EL (cell line): ENCODE data around the gene BCAR3.
"Not testable (repeated sequence)": the region's sequence is repeated elsewhere in the genome, so short reads cannot be mapped to it uniquely, and the experiment has no call there.

Source experiments
- DNase-seq: peaks from one replicate; pipeline ENCODE4 v3.0.0-alpha.2; 2016

BCAR3 gene

GRCh38 chr1:93687542-93687941, 5.9 kb upstream of the BCAR3 start:
- no peak for DNase-seq

GRCh38 chr1:93686504-93687250, 5.0 kb upstream of the BCAR3 start:
- DNase-seq, result no peak

- no peak for DNase-seq
These were observed 4.3 kb upstream of the BCAR3 start for GRCh38 chr1:93685918-93686317.

- DNase-seq, result no peak
These were observed 1.6 kb upstream of the BCAR3 start for GRCh38 chr1:93683234-93683633.

- no peak for DNase-seq
These were observed 364 bp upstream of the BCAR3 start for GRCh38 chr1:93681989-93682412.

- DNase-seq, result peak; percentile 92
These were observed 1.1 kb downstream of the BCAR3 start for GRCh38 chr1:93680420-93681100.

GRCh38 chr1:93680076-93680419, 1.6 kb downstream of the BCAR3 start:
- peak; percentile 70 for DNase-seq

GRCh38 chr1:93679546-93679945, 2.1 kb downstream of the BCAR3 start:
- DNase-seq, result no peak

- DNase-seq, result no peak
These were observed 2.6 kb downstream of the BCAR3 start for GRCh38 chr1:93678946-93679480.

- no peak for DNase-seq
These were observed 3.1 kb downstream of the BCAR3 start for GRCh38 chr1:93678491-93678890.

- no peak for DNase-seq
These were observed 3.9 kb downstream of the BCAR3 start for GRCh38 chr1:93677729-93678128.

- no peak for DNase-seq
These were observed 5.2 kb downstream of the BCAR3 start for GRCh38 chr1:93676427-93676826.

- no peak for DNase-seq
These were observed 5.7 kb downstream of the BCAR3 start for GRCh38 chr1:93675931-93676330.

GRCh38 chr1:93675271-93675670, 6.4 kb downstream of the BCAR3 start:
- no peak for DNase-seq

GRCh38 chr1:93674071-93674470, 7.6 kb downstream of the BCAR3 start:
- not testable (repeated sequence) for DNase-seq

- no peak for DNase-seq
These were observed 8.3 kb downstream of the BCAR3 start for GRCh38 chr1:93673163-93673829.

- DNase-seq, result no peak
These were observed 9.0 kb downstream of the BCAR3 start for GRCh38 chr1:93672477-93673162.

- peak; percentile 89 for DNase-seq
These were observed 9.6 kb downstream of the BCAR3 start for GRCh38 chr1:93672069-93672468.

- DNase-seq, result no peak
These were observed 10.5 kb downstream of the BCAR3 start for GRCh38 chr1:93671099-93671621.

- DNase-seq, result peak; percentile 78
These were observed 11.5 kb downstream of the BCAR3 start for GRCh38 chr1:93670141-93670540.

- DNase-seq, result no peak
These were observed 12.3 kb downstream of the BCAR3 start for GRCh38 chr1:93669369-93669768.

- DNase-seq, result no peak
These were observed 12.7 kb downstream of the BCAR3 start for GRCh38 chr1:93668951-93669350.

GRCh38 chr1:93668121-93668520, 13.5 kb downstream of the BCAR3 start:
- no peak for DNase-seq
